HG03558 (cell line): Measurements from ENCODE around the gene STK35.

Experiments used
- ATAC-seq: cut with Tn5 transposase; IDR thresholded peaks from one replicate; pipeline ENCODE4 v1.9.1; 2021; ENCODE audit warnings: moderate number of reproducible peaks; ENCODE audit not compliant: unreplicated experiment; ENCODE audit errors: extremely low read depth

STK35 gene

GRCh38 chr20:2103461-2104153 lies 2.0 kb downstream of the STK35 start:
- ATAC-seq: no peak

GRCh38 chr20:2104236-2104635 lies 2.6 kb downstream of the STK35 start:
- no peak for ATAC-seq

DNA sequence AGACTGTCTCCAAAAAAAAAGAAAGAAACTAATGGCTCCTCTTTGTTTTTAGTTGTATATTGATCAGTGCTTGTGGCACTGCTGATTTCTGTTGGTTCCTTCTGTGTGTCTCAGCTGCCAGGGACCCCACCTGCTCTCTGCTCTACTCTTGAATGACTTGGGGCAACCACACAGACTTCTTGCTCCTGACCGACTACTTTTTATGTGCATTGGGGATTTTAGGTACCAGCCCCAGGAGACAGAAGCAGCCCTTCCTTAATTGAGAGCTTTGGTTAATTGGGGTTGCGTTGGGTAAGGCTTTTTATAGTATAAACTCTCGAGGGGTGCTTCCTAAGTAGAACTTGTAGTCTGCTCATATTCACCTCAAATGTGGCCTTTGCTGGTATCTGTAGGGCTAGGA lies 6.9 kb downstream of the STK35 start:
- ATAC-seq: no peak

DNA sequence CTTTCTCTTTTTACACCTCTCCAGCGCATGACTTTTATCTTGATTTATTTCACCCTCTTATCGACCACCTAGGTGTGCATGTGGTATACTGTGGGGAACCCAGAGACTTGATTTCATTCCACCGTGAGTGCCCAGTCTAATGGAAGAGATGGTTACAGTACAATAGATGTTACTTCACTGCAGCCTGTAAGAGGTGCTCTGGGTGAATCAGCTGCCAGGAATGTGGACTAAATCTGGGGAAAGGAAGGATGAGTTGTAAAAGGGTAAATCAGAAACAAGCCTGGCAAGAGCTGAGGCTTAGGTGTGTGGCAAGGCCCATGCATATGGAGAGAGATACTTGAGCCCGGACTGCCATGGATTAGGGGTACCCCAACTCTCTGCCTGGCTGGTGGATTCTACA lies 7.4 kb downstream of the STK35 start:
- ATAC-seq: no peak

DNA sequence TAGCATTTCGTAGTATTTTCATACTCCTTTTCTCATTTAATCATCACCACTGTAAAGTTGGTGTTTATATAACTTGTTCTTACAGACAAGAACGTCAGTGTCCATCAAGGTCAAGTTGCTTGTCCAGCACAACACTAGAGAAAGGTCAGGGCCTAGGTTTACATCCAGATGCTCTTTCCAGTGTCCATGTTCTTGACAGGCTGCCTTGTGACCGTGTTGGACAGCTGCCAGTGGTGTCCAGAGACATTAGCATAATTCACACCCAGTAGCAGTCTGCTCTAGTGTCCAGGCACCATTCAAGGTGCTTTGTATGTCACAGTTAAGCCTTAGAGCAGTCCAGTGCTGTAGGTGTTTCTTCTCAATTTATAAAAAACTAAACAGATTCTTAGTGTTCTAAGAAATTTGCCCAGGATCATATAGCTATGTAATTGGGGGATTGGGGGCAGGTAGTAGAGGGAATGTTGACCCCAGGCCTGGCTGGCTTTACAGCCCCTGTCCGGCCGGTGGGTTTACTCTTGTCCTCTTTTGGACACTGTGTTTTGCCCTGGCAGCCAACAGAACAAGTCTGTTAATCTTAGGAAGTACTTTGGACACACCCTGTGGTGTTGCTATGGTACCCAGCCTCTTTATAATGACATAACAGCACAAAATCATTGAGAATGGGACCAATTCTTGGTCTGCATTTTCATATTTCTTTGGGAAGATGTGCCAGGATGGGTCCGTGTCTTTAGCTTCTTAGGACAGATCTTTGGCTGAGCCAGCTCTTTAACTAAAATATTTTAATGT lies 8.0 kb downstream of the STK35 start:
- no peak for ATAC-seq

GRCh38 chr20:2112910-2113309 lies 11.3 kb downstream of the STK35 start:
- no peak for ATAC-seq

DNA sequence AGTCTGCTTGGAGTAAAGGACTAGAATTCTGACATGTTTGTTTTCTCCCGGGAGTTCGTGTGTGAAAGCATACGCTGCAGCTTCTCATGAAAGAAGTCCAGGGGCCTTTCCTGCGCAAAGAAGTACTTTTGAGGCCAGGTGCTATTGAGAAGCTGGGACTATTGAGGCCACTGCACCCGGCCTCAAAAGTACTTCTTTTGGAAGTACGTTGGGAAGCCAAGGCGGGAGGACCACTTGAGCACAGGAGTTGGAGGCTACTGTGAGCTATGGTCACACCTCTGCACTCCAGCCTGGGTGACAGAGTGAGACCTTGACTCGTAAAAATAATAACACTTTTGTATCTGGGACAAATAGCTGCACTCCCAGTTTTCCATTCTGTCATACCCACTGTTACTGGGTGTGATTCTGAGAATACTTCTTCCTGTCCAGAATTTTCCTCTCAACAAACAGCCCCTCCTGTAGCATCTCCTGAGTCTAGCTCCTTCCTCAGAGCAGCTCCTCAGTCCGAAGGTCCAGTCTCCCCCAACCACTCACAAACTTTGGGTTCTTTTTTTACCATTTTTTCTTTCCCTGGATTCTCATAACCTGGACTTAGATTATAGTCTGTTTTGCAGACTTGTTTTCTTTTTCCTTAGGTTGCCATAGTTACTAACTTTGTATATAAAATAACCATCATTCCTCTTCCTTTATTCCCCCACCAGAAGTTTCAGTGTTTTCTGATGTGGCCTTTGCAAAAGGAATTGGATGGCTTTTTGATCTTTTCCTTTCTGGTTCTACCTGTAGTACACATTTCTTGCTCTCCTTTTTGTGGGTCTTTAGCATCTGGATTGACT lies 12.7 kb downstream of the STK35 start:
- no peak for ATAC-seq

DNA sequence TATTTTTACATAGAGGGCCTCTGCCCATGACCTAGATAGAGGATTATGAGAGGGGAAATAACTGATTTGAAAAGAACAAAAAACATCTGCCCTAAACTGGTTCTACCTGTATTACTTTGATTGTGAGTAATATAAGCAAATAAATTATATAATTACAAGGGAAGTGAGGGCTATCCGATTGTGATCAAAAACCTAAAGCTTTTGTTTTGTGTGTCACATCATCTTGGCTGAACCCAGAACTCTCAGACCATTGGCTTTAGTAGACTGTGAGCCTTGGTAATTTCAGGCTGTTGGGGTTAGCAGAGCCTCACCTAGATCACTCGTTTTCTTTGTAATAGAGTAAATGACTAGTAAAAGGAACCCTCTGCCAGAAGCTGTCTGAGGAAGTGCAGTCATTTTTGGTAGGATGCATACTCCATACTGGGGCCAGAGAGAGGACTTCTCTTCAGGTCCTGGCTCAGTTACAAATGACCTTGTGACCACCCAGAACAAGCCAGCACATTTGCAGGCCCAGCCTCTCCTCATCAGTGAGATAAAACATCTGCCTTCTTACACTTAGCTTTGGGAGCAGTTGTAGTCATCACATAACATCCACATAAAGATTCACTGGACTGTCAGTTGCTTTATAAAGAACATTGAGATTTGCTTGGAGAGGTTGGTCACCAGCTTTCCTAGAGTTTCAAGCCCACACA lies 13.5 kb downstream of the STK35 start:
- no peak for ATAC-seq

GRCh38 chr20:2116170-2116940 lies 14.7 kb downstream of the STK35 start:
- no peak for ATAC-seq

- ATAC-seq: no peak
Measured at GRCh38 chr20:2118783-2119182, 17.2 kb downstream of the STK35 start.

GRCh38 chr20:2122936-2123335 lies 21.3 kb downstream of the STK35 start:
- ATAC-seq: no peak

DNA sequence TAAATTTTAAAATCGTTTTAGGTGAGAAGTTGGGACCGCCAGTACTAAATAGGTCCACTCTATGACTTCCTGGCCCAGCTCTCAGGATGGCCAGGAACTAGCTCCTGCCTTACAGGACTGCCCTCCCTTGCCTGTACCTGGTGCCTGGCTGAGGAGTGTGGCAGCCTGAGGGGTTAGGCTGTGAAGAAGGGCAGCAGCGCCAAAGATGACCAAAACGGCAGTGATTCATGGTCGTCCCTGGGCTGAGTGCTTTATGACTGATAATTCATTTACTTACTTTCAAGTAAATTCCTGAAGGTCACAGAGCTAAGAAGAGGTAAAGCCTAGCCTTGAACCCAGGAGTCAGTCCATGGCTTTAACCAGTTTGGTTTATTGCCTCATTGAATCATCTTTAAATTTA lies 22.1 kb downstream of the STK35 start:
- ATAC-seq: no peak

DNA sequence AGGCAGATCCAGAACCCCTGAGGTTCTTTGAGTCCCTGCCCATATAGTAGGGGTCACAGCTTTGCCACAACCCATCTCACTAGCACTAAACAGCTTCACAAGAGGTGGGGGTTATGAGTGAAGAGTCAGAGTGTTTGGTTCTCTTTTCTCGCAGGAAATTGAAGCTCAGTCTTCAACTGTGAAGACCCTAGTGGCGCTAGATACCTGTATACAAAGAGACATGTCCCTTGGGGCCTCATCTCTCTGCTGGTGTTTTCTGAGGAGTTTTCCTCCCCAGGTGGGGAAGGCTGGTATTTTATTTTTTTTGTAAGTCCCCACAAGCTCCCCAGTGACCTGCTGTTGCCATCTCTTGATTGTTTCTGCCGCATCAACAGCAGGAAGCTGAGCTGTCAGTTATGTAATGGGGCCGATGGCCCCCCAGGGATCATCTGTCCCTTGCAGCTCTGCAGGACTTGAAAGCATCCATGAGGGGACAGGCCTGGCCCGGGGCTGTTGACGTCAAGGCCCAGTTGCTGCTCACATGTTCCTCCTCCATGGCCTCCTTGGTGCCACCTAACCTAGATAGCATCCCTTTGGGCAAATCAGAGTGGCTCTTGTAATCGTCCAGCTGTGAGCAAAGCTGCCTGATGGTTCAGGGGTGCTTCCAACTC lies 23.1 kb downstream of the STK35 start:
- no peak for ATAC-seq

DNA sequence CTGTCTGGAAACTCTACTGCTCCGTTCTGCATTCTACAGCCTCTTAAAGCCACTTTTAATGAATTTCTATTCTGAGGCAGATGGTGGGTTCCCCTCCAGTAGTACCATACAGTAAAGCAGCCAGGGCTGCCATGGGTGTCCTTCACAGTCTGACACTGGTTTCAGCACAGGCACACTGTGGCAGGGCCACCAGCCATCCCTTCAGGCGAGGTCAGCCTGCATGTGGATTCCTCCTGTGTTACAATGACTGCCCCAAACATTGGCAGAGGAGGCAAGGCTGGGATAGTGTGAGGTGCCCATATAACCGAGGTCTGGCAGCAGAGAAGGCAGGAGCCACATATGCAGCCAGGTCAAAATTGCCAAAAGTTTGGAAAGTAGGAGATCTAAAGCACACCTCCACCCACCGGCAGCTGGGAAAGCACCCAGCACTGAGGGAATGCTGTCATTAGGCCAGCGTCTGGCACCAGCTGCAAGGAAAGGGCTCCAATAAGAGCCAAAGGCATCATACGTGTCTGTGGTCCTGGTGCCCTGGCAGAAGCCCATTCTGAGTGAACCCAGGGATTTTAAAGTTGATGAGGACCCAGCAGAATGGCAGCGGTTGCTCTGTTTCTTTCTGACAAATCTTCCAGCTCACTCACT lies 24.0 kb downstream of the STK35 start:
- ATAC-seq: no peak

DNA sequence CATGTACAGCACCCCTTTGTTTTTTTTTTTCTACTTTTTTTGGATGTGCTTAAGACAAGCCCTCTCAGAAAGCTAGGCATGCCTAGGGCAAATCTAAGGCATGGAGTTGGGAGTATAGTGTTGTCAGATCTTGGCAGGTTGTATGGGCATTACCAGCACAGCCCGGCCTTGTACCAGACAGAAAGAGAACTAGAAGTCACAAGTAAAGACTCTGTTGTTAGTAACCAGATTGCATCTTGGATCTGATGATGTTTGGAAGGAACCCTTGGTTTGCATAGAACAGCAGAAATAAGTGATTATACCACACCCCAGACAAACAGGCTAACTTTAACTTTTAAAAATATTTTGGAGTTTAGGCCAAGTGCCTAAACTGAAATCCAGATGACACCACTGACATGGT lies 25.6 kb downstream of the STK35 start:
- no peak for ATAC-seq

DNA sequence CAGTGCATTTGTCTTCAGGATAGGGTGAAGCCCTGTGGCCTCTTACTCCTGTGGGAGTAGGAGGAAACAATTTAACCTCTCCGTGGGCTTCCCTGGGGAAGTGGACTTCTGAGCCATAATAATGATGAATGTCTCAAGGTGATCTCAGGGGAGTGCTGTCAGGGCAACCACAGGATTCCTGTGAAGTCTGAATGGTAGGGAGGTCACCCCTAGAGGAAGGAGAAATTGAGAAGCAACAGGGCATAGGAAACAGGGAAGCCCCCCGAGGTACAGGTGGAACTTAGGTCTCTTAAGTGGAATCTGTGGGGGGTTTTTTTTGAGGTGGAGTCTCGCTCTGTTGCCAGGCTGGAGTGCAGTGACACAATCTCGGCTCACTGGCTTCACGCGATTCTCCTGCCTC lies 26.9 kb downstream of the STK35 start:
- ATAC-seq: no peak

DNA sequence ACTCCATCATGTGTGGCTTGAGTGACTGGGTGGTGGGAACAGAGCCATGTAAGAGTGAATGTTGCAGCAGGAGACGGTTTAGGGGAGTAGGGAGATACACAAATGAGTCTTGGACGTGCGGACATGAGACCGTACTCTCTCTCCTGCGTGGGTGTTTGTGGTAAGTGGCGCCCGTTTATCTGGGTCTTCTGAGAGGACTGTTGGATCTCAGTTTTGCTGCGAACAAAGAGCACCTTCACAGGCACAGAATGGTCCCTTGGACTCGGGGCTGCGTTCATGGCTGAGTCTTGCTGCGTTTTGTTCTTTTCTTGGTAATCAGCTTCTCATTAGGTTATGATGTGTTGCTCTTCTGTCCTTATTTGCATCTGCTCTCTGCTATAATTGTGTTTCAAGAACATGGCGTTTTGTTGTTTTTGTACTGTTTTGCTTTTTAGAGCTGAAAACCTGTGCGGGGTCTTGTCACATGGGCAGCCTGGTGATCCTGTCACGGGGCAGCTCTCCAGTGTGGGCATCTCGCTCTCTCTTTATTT lies 28.5 kb downstream of the STK35 start:
- ATAC-seq: no peak

DNA sequence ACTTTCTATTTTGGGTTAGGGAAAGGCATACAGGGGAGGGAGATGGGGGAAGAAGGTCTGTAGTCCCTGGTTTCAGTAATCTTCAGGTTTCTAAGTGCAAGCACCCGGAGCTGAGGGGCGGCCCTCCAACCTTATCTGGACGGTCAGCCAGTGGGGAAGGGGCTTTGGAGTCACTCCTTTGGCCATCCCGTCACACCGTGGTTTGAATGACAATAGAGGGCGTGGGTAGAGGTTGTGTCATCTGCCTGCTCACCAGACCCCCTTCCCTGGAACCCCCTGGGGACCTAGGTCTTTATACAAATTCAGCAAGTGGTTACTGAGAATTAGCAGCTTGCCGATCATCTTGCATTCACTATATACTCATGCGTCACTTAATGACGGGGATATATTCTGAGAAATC lies 29.1 kb downstream of the STK35 start:
- no peak for ATAC-seq

GRCh38 chr20:2131366-2131765 lies 29.7 kb downstream of the STK35 start:
- ATAC-seq: no peak
